Naive thymus-derived CD4-positive, alpha-beta T cell (primary cell): Measurements from ENCODE around the gene PROCR. TPM values are rescaled to one million over a fixed set of nuclear protein-coding genes. Genes with fewer than 3 reads are reported as not detected.

Source experiments
- ATAC-seq: fragments of 150-1000 bp; cut with Tn5 transposase; 2 replicates; pipeline ENCODE4 v1.10.0; 2021; ENCODE audit warnings: mild to moderate bottlenecking, moderate library complexity
- CTCF ChIA-PET: fragments of 350-600 bp; sonication (Branson Sonifier 250); formaldehyde crosslinking; loops from one replicate; lab custom pipeline; 2021; ENCODE audit warnings: antibody characterized with exemption; lab: Charles Lee
- POLR2A ChIA-PET: fragments of 350-600 bp; sonication (Branson Sonifier 250); formaldehyde crosslinking; loops from one replicate; lab custom pipeline; 2021; ENCODE audit warnings: antibody characterized with exemption, inconsistent platforms; lab: Charles Lee
- DNase-seq, 9 donors: peaks; one replicate each; pipeline versions ENCODE4 v3.0.0 to v3.0.0-alpha.2; 2020 to 2022; ENCODE audit warnings: mixed read lengths in 1 of 9
- H3K27ac ChIP-seq: one replicate; pipeline ENCODE4 v1.7.0; 2013; ENCODE audit warnings: mild to moderate bottlenecking, low read depth, low read length, moderate library complexity
- H3K27me3 ChIP-seq, 2 donors: one replicate each; pipeline ENCODE4 v1.7.0; 2013; ENCODE audit warnings: low read length in 2 of 2, mild to moderate bottlenecking in 2 of 2, moderate library complexity in 2 of 2; ENCODE audit not compliant: control insufficient read depth in 2 of 2, insufficient read depth in 2 of 2
- H3K36me3 ChIP-seq, 3 experiments: 1 replicate in 2 of 3; 2 replicates in 1 of 3; pipeline ENCODE4 v1.7.0; 2013; ENCODE audit warnings: low read length in 3 of 3, mild to moderate bottlenecking in 3 of 3, moderate library complexity in 1 of 3; ENCODE audit not compliant: insufficient read depth in 3 of 3, control insufficient read depth in 2 of 3
- H3K4me1 ChIP-seq, 2 donors: one replicate each; pipeline ENCODE4 v1.7.0; 2013; ENCODE audit warnings: low read length in 2 of 2, mild to moderate bottlenecking in 2 of 2, moderate library complexity in 1 of 2; ENCODE audit not compliant: control insufficient read depth in 2 of 2, insufficient read depth in 2 of 2
- H3K4me3 ChIP-seq: 2 replicates; pipeline ENCODE4 v1.7.0; 2013; ENCODE audit warnings: mild to moderate bottlenecking, low read length
- H3K9me3 ChIP-seq, 3 experiments: 1 replicate in 2 of 3; 2 replicates in 1 of 3; pipeline ENCODE4 v1.7.0; 2013; ENCODE audit warnings: low read length in 3 of 3; ENCODE audit not compliant: control insufficient read depth in 2 of 3
- H3K27ac Mint-ChIP-seq, 9 donors: one replicate each; pipeline ENCODE4 v1.8.0; 2020 to 2022; ENCODE audit warnings: mixed read lengths in 9 of 9, mild to moderate bottlenecking in 8 of 9, moderate library complexity in 5 of 9, inconsistent platforms in 2 of 9
- H3K27me3 Mint-ChIP-seq, 5 donors: one replicate each; pipeline ENCODE4 v1.8.0; 2021 to 2022; ENCODE audit warnings: mixed read lengths in 5 of 5, mild to moderate bottlenecking in 1 of 5
- H3K36me3 Mint-ChIP-seq, 5 donors: one replicate each; pipeline ENCODE4 v1.8.0; 2020 to 2022; ENCODE audit warnings: mixed read lengths in 5 of 5, mild to moderate bottlenecking in 3 of 5, inconsistent platforms in 1 of 5
- H3K4me1 Mint-ChIP-seq, 7 donors: one replicate each; pipeline ENCODE4 v1.8.0; 2020 to 2022; ENCODE audit warnings: mixed read lengths in 7 of 7, mild to moderate bottlenecking in 3 of 7, inconsistent platforms in 1 of 7
- H3K4me3 Mint-ChIP-seq, 10 donors: one replicate each; pipeline ENCODE4 v1.8.0; 2020 to 2022; ENCODE audit warnings: mild to moderate bottlenecking in 10 of 10, mixed read lengths in 10 of 10, moderate library complexity in 6 of 10, inconsistent platforms in 2 of 10
- H3K9me3 Mint-ChIP-seq, 11 donors: one replicate each; pipeline ENCODE4 v1.8.0; 2020 to 2022; ENCODE audit warnings: mixed read lengths in 11 of 11, mild to moderate bottlenecking in 4 of 11, inconsistent platforms in 1 of 11, moderate library complexity in 1 of 11
- intact Hi-C, 2 donors: fragments of 100-400 bp; cut with micrococcal nuclease; formaldehyde crosslinking; loops; one replicate each; pipeline ENCODE4 v1.15.1; 2023
- polyA plus RNA-seq, 2 donors: library from polyadenylated mRNA; unstranded; fragments of 300-500 nt; fragmentation: Illumina TruSeq; gene quantifications; one replicate each; pipeline ENCODE4 v1.2.3, GENCODE V29; 2021
- total RNA-seq, 6 experiments: library from RNA in 5 of 6; stranded (reverse) in 5 of 6; gene quantifications; 1 replicate in 5 of 6; 2 replicates in 1 of 6; pipeline ENCODE4 v1.2.3 and lab custom pipeline; 2021 to 2026

Gene PROCR
- total RNA-seq (1 to 10 TPM in 1 of 5 experiments, under 1 TPM in 2, not detected in 2; 0.35 to 2.0 (median 0.60) TPM), polyA plus RNA-seq (1 to 10 TPM in 1 of 2 donors, under 1 TPM in 1; 0.87 to 1.3 TPM), total RNA-seq (lab: John Stamatoyannopoulos, UW) (not detected)

- DNase-seq (peak in 1 of 9 donors; percentile 2), ATAC-seq (peak; percentile 89)
- CTCF ChIA-PET = no interaction called here
- H3K36me3 ChIP-seq = no peaks in the 10 kb centered on the region
- H3K36me3 Mint-ChIP-seq = peaks cover 0 to 15% (median 0%) of the 10 kb centered on the region in 5 donors
- H3K4me3 Mint-ChIP-seq = peak within 1 kb of the TSS; percentile 54 to 82 (median 72)
- H3K27ac Mint-ChIP-seq = peak within 1 kb of the TSS in 8 of 9 donors; percentile 20 to 84 (median 42)
- H3K4me1 Mint-ChIP-seq = peaks cover 8 to 20% (median 16%) of the 10 kb centered on the region in 7 donors
- intact Hi-C loops = no loop called here
- no peaks in the 10 kb centered on the region for H3K27me3 ChIP-seq
- H3K4me3 ChIP-seq = no peak within 1 kb of the TSS
- H3K4me1 ChIP-seq = peaks cover 3 to 5% of the 10 kb centered on the region in 2 donors
- no peaks in the 10 kb centered on the region for H3K9me3 ChIP-seq
- H3K27me3 Mint-ChIP-seq = peaks cover 0 to 3% (median 0%) of the 10 kb centered on the region in 5 donors
- no peak within 1 kb of the TSS for H3K27ac ChIP-seq
- peaks cover 0 to 2% (median 0%) of the 10 kb centered on the region in 11 donors for H3K9me3 Mint-ChIP-seq
- POLR2A ChIA-PET = no interaction called here
Measured at GRCh38 chr20:35171753-35172433, at the start of gene PROCR. TSS of gene PROCR (plus strand) at chr20:35172072. CDS start at chr20:35172155, 83 bp downstream.

- Histone ChIP-seq H3K4me1 (no peaks in the 10 kb centered on the region), H3K27me3 (no peaks in the 10 kb centered on the region), H3K9me3 (no peaks in the 10 kb centered on the region), H3K4me3 (no peak overlapping the region), H3K27ac (no peak overlapping the region), H3K36me3 (peaks cover 7 to 80% (median 38%) of the 10 kb centered on the region in 3 experiments)
- Mint-ChIP-seq H3K4me1 (peaks cover 0 to 4% (median 0%) of the 10 kb centered on the region in 7 donors), H3K9me3 (peaks cover 0 to 3% (median 0%) of the 10 kb centered on the region in 11 donors), H3K27me3 (no peaks in the 10 kb centered on the region), H3K36me3 (peaks cover 13 to 64% (median 24%) of the 10 kb centered on the region in 5 donors), H3K27ac (peak overlapping the region in 1 of 9 donors; percentile 20), H3K4me3 (no peak overlapping the region)
- DNase-seq (no peak), ATAC-seq (no peak)
- intact Hi-C loops = no loop called here
- CTCF ChIA-PET = no interaction called here
- POLR2A ChIA-PET = interaction anchor here (1.0 kb wide), 1 partner anchor 104 kb away, joined by 3 read pairs; no protein-coding TSS in a partner anchor
Measured at GRCh38 chr20:35122756-35123405, 49.0 kb upstream of the PROCR start.

- Mint-ChIP-seq H3K4me1 (peaks cover 0 to 2% (median 0%) of the 10 kb centered on the region in 7 donors), H3K4me3 (no peak overlapping the region), H3K27me3 (no peaks in the 10 kb centered on the region), H3K9me3 (peaks cover 0 to 3% (median 0%) of the 10 kb centered on the region in 11 donors), H3K27ac (no peak overlapping the region), H3K36me3 (peaks cover 7 to 46% (median 20%) of the 10 kb centered on the region in 5 donors)
- intact Hi-C loops = no loop called here
- DNase-seq (no peak), ATAC-seq (no peak)
- no peaks in the 10 kb centered on the region for H3K4me1 ChIP-seq
- H3K36me3 ChIP-seq = peaks cover 9 to 63% (median 38%) of the 10 kb centered on the region in 3 experiments
- CTCF ChIA-PET = interaction anchor here (0.6 kb wide), 1 partner anchor 653 kb away, joined by 8 read pairs; no protein-coding TSS in a partner anchor
- no peaks in the 10 kb centered on the region for H3K27me3 ChIP-seq
- no peak overlapping the region for H3K27ac ChIP-seq
- H3K9me3 ChIP-seq = no peaks in the 10 kb centered on the region
- POLR2A ChIA-PET = interaction anchor here (0.6 kb wide), 1 partner anchor 1017 kb away, joined by 3 read pairs; no protein-coding TSS in a partner anchor
- no peak overlapping the region for H3K4me3 ChIP-seq
Measured at GRCh38 chr20:35125753-35126152, 46.1 kb upstream of the PROCR start.

GRCh38 chr20:35129647-35130069, 42.2 kb upstream of the PROCR start:
- Mint-ChIP-seq H3K4me1 (peaks cover 0 to 2% (median 0%) of the 10 kb centered on the region in 7 donors), H3K36me3 (peaks cover 9 to 46% (median 33%) of the 10 kb centered on the region in 5 donors), H3K9me3 (peaks cover 0 to 1% (median 0%) of the 10 kb centered on the region in 11 donors), H3K27ac (peak overlapping the region in 1 of 9 donors; percentile 59), H3K27me3 (no peaks in the 10 kb centered on the region), H3K4me3 (no peak overlapping the region)
- POLR2A ChIA-PET = no interaction called here
- Histone ChIP-seq H3K9me3 (no peaks in the 10 kb centered on the region), H3K36me3 (peaks cover 6 to 66% (median 26%) of the 10 kb centered on the region in 3 experiments), H3K4me3 (no peak overlapping the region), H3K27ac (no peak overlapping the region), H3K27me3 (no peaks in the 10 kb centered on the region), H3K4me1 (no peaks in the 10 kb centered on the region)
- no peak for ATAC-seq
- DNase-seq = no peak
- intact Hi-C loops = no loop called here
- CTCF ChIA-PET = no interaction called here

- H3K27me3 Mint-ChIP-seq = no peaks in the 10 kb centered on the region
- intact Hi-C loops = no loop called here
- H3K27ac Mint-ChIP-seq = no peak overlapping the region
- no peak overlapping the region for H3K4me3 Mint-ChIP-seq
- Histone ChIP-seq H3K27ac (no peak overlapping the region), H3K4me3 (no peak overlapping the region), H3K9me3 (no peaks in the 10 kb centered on the region), H3K27me3 (no peaks in the 10 kb centered on the region), H3K36me3 (peaks cover 11 to 72% (median 14%) of the 10 kb centered on the region in 3 experiments), H3K4me1 (no peaks in the 10 kb centered on the region)
- no peak for ATAC-seq
- ChIA-PET CTCF (no interaction called here), POLR2A (no interaction called here)
- peaks cover 0 to 2% (median 0%) of the 10 kb centered on the region in 7 donors for H3K4me1 Mint-ChIP-seq
- peaks cover 0 to 1% (median 0%) of the 10 kb centered on the region in 11 donors for H3K9me3 Mint-ChIP-seq
- no peak for DNase-seq
- peaks cover 9 to 36% (median 24%) of the 10 kb centered on the region in 5 donors for H3K36me3 Mint-ChIP-seq
Measured at GRCh38 chr20:35131934-35132333, 39.9 kb upstream of the PROCR start.

- no peak overlapping the region for H3K4me3 Mint-ChIP-seq
- ATAC-seq (no peak), DNase-seq (no peak)
- Histone ChIP-seq H3K9me3 (no peaks in the 10 kb centered on the region), H3K4me3 (no peak overlapping the region), H3K27ac (no peak overlapping the region), H3K27me3 (no peaks in the 10 kb centered on the region), H3K4me1 (no peaks in the 10 kb centered on the region), H3K36me3 (peaks cover 6 to 77% (median 15%) of the 10 kb centered on the region in 3 experiments)
- POLR2A ChIA-PET = no interaction called here
- H3K27me3 Mint-ChIP-seq = no peaks in the 10 kb centered on the region
- CTCF ChIA-PET = no interaction called here
- H3K27ac Mint-ChIP-seq = peak overlapping the region in 2 of 9 donors; percentile 25 to 73
- H3K4me1 Mint-ChIP-seq = peaks cover 0 to 2% (median 0%) of the 10 kb centered on the region in 7 donors
- no peaks in the 10 kb centered on the region for H3K9me3 Mint-ChIP-seq
- intact Hi-C loops = no loop called here
- peaks cover 6 to 37% (median 22%) of the 10 kb centered on the region in 5 donors for H3K36me3 Mint-ChIP-seq
Measured at GRCh38 chr20:35133031-35133430, 38.8 kb upstream of the PROCR start.
